ENCODE results near the gene GPRIN3.

GRCh38 chr4:89295415-89295927 lies 12.1 kb downstream of the GPRIN3 start:
- TF ChIP-seq CTCF (IDR thresholded peaks at IDR 0.05) (no peak), POLR2A (IDR thresholded peaks at IDR 0.05) (no peak)
